ENCODE results near the gene SPINK9.
A peak's percentile ranks its signal among the peaks of the same experiment; 100 is the strongest.

SPINK9 gene

GRCh38 chr5:148372166-148372725 lies 36.9 kb downstream of the SPINK9 start:
- DNase-seq, result no peak

- no peak for DNase-seq
These were observed 37.5 kb downstream of the SPINK9 start for GRCh38 chr5:148372893-148373292.

- no peak for DNase-seq
These were observed 39.5 kb downstream of the SPINK9 start for GRCh38 chr5:148374690-148375360.

- DNase-seq, result no peak
These were observed 40.8 kb downstream of the SPINK9 start for GRCh38 chr5:148376198-148376597.

GRCh38 chr5:148378670-148379069 lies 43.3 kb downstream of the SPINK9 start:
- no peak for DNase-seq

GRCh38 chr5:148379340-148379739 lies 44.0 kb downstream of the SPINK9 start:
- DNase-seq, result no peak

GRCh38 chr5:148381906-148382305 lies 46.5 kb downstream of the SPINK9 start:
- DNase-seq, result no peak

- no peak for DNase-seq
These were observed 47.6 kb downstream of the SPINK9 start for GRCh38 chr5:148382961-148383360.

- peak; percentile 96 for DNase-seq
These were observed 48.4 kb downstream of the SPINK9 start, which contains the start of gene FBXO38 for GRCh38 chr5:148383564-148384379. Gene FBXO38, plus strand, starts transcription at chr5:148383958. Its CDS starts 10,819 bp downstream, at chr5:148394777.

GRCh38 chr5:148384380-148384737 lies 49.0 kb downstream of the SPINK9 start:
- DNase-seq, result peak; percentile 11

GRCh38 chr5:148385094-148385493 lies 49.7 kb downstream of the SPINK9 start:
- DNase-seq, result no peak

GRCh38 chr5:148386041-148386440 lies 50.7 kb downstream of the SPINK9 start:
- no peak for DNase-seq

GRCh38 chr5:148387325-148387724 lies 52.0 kb downstream of the SPINK9 start:
- DNase-seq, result no peak

- no peak for DNase-seq
These were observed 53.3 kb downstream of the SPINK9 start for GRCh38 chr5:148388696-148389095.
